ENCODE data around the gene SPTB. TPM values are rescaled to one million over a fixed set of nuclear protein-coding genes. Genes with fewer than 3 reads are reported as not detected.

Gene SPTB
- total and polyA plus RNA-seq, 10 of the 15 experiments (the other 5 are each of a cell fraction or from before 2014, with no cell fraction given), result under 0.01 to 0.04 (median 0.02) TPM; not detected in 4

GRCh38 chr14:64698903-64699302, 180.8 kb downstream of the SPTB start (continued):
- TF ChIP-seq CUX1 (IDR thresholded peaks at IDR 0.05; ENCODE audit: insufficient replicate concordance, low read depth, low read length) (no peak), DPF2 (IDR thresholded peaks at IDR 0.05) (no peak), GABPA (IDR thresholded peaks at IDR 0.05; ENCODE audit: low read depth) (no peak), NR2C2 (IDR thresholded peaks at IDR 0.05; ENCODE audit: borderline replicate concordance, control insufficient read depth, insufficient read length, low read depth) (no peak), CREB1 (IDR thresholded peaks at IDR 0.05; ENCODE audit: low read depth) (no peak)

GRCh38 chr14:64696355-64696857, 183.3 kb downstream of the SPTB start:
- H3K79me2 ChIP-seq (ENCODE audit: control insufficient read depth, insufficient read depth, low read length), result no peaks in the 10 kb centered on the region
- no peaks in the 10 kb centered on the region for H3K4me1 ChIP-seq (ENCODE audit: control insufficient read depth, insufficient read depth, low read length)
- H3K27ac ChIP-seq (ENCODE audit: control insufficient read depth, insufficient read depth), result no peak overlapping the region
- no TSS peak for BruUV-seq (replicated peaks)
- intact Hi-C loops (cut with micrococcal nuclease; ENCODE audit: unreplicated experiment), result no loop called here
- FAIRE-seq (no peak), DNase-seq (ENCODE audit: low read depth, low spot score) (no peak), ATAC-seq (no peak)
- in situ Hi-C loops (cut with MboI), result no loop called here
- no peak overlapping the region for H3K9ac ChIP-seq (ENCODE audit: control insufficient read depth, insufficient read depth, low read length)
- H4K20me1 ChIP-seq (ENCODE audit: control insufficient read depth, insufficient read depth), result no peaks in the 10 kb centered on the region
- no peak overlapping the region for H3K4me2 ChIP-seq (ENCODE audit: control insufficient read depth, insufficient read depth)
- no peak overlapping the region for H3K4me3 ChIP-seq
- CTCF ChIA-PET, result interaction anchor here (0.8 to 0.9 kb wide), 2 partner anchors 11 to 68 kb away, joined by 3 to 4 read pairs; no protein-coding TSS in a partner anchor
- RAD21 ChIA-PET (ENCODE audit: unreplicated experiment), result interaction anchor here (1.1 to 1.2 kb wide), 2 partner anchors 22 to 24 kb away, joined by 3 read pairs; no protein-coding TSS in a partner anchor
- no peak for TF ChIP-seq ATF7 (IDR thresholded peaks at IDR 0.05; ENCODE audit: low read depth)
- no peak for TF ChIP-seq PBX3 (IDR thresholded peaks at IDR 0.05; ENCODE audit: insufficient replicate concordance, low read depth, low read length)
- no peak for TF ChIP-seq ZNF207 (IDR thresholded peaks at IDR 0.05; ENCODE audit: borderline replicate concordance)
- TF ChIP-seq ZSCAN29 (IDR thresholded peaks at IDR 0.05), result no peak
- no peak for TF ChIP-seq TCF3 (IDR thresholded peaks at IDR 0.05; ENCODE audit: borderline replicate concordance, insufficient read depth, low read depth, low read length)
- H3K27me3 ChIP-seq (replicated peaks in 1 of 2; ENCODE audit: control insufficient read depth in 2 of 2, insufficient read depth in 2 of 2, low read length in 1 of 2), result peaks cover 2 to 7% of the 10 kb centered on the region in 2 experiments; a peak in 3 of 4 replicates
- H3K9me3 ChIP-seq (replicated peaks; ENCODE audit: control insufficient read depth, insufficient read depth, low read length), result no peaks in the 10 kb centered on the region
- H3K36me3 ChIP-seq (ENCODE audit: control insufficient read depth in 2 of 2, insufficient read depth in 2 of 2, low read length in 1 of 2), result no peaks in the 10 kb centered on the region
- H2AFZ ChIP-seq (ENCODE audit: control insufficient read depth, low read depth, low read length), result no peak overlapping the region
- POLR2A ChIA-PET, result interaction anchor here (0.6 kb wide), 1 partner anchor 161 kb away, joined by 4 read pairs; no protein-coding TSS in a partner anchor
- WGBS (ENCODE audit: insufficient coverage, insufficient replicate concordance, low lambda C conversion rate, missing lambda C conversion rate), result 38% methylated on average over 4 of the region's 4 CpGs
- SMC1A ChIA-PET (ENCODE audit: uncharacterized antibody, unreplicated experiment), result interaction anchor here (0.7 kb wide), 1 partner anchor 8 kb away, joined by 3 read pairs; no protein-coding TSS in a partner anchor
